Activated CD8-positive, alpha-beta memory T cell treated with anti-CD3 and anti-CD28 coated beads for 1 hour (primary cell): ENCODE data around the gene AGER.
A peak's percentile ranks its signal among the peaks of the same experiment; 100 is the strongest.
"Not testable (repeated sequence)": the region's sequence is repeated elsewhere in the genome, so short reads cannot be mapped to it uniquely, and the experiment has no call there.

ENCODE experiments used
- DNase-seq, 2 donors: peaks; one replicate each; pipeline ENCODE4 v3.0.0-alpha.2; 2020; ENCODE audit warnings: low read depth in 1 of 2; ENCODE audit errors: extremely low read depth in 1 of 2

The AGER gene

DNA sequence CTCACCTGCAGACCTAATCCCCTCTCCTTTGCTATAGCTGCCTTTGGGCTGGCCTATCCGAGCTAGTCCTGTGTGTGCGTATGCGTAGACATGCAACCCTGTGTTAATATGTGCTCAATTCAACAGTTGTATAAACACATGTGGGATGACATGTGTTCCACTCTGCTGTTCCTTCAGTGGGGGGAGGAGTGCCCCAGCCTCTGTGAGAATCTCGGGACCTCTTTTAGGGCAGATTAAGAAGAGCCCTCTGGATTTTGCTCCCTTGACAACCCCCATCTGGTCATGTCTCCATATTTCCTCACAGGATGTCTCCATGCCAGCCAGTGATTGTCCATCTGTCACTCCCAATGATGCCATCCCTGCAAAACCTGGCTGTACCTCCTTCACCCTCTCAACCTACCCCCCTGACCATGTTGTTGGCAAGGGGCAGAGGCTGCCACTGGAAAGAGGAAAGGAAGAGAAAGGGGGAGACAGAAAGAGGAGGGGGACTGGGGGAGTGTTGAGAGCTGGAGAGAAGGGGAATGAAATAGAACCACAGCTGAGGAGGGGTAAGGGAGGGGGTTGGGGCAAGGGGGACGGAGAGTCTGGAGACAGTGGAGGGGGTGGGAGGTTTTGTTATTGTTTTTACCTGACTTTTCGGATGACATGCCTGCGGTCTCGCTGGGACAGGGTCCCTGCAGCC is 32.7 kb downstream of the AGER start:
- no peak for DNase-seq

DNA sequence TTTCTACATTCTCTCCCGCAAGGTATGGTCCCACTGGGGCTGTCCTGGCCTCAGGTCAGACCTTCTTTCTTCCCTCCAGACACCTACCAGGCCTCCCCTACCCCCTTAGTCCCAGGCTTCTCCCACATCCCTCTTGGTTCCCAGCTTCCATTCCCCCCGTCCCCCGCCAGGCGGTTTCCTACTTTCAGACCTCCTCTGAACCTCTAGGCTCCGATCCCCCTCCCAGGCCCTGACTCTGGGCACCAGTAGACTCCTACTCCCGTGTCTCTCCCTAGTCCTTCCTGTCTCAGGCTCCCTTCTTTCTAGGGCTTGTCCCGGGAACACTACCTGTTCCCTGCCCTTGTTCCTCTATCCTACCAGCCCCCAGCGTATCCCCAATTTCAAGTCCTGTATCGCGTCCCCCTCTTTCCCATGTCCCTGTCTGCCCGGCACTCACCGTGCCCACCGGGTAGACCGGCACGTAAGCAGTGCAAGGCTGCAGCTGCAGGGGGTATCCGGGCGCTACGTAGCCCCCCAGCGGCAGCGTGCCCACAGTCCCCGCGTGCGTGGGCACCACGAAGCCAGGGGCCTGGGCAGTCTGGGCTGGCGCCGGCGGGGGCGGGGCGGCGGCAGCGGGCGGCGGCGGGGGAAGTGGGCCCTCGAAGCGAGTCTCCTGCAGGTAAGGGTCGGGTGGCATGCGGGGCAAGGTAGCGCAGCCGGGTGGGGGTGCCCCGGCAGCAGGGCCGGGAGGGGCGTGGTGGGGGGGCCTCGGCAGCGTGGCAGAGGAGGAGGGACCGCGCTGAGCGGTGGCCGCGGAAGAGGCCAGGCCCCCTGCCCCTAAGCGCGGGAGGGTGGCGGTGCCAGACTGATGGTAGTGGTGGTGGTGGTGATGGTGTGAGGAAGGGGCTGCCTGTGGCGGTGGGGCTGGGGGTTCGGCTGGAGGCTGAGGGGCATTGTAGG is 33.9 kb downstream of the AGER start:
- no peak for DNase-seq

DNA sequence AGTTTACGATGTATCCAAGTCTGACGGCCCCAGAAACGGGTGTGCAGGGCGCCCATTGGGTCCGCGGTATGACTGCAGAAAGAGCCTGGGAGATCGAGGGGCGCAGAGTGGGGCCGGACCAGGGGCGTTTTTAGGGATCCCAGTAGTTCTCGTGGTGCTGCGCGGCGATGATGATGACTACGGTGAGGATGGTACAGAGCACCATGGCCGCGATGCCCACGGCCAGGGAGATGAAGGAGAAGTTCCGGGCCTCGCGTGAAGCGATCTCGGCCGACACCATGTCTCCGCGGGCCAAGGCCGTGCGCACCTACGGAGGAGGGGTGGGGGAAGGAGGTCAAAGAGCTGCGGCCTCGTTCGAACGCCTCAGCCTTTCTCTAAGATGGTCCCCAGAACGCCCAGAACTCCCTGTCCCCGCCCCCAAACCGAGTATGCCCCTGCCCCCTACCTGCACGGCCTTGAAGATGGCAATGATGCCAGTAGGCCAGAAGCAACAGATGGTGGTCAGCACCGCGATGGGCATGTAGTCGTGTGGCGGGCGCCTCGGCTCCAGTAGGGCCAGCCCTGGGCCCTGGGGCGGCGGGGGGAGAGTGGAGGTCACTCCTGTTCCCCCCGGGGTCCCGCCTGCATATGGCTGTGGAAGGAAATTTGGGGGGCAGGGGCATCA is 34.8 kb downstream of the AGER start:
- no peak for DNase-seq

DNA sequence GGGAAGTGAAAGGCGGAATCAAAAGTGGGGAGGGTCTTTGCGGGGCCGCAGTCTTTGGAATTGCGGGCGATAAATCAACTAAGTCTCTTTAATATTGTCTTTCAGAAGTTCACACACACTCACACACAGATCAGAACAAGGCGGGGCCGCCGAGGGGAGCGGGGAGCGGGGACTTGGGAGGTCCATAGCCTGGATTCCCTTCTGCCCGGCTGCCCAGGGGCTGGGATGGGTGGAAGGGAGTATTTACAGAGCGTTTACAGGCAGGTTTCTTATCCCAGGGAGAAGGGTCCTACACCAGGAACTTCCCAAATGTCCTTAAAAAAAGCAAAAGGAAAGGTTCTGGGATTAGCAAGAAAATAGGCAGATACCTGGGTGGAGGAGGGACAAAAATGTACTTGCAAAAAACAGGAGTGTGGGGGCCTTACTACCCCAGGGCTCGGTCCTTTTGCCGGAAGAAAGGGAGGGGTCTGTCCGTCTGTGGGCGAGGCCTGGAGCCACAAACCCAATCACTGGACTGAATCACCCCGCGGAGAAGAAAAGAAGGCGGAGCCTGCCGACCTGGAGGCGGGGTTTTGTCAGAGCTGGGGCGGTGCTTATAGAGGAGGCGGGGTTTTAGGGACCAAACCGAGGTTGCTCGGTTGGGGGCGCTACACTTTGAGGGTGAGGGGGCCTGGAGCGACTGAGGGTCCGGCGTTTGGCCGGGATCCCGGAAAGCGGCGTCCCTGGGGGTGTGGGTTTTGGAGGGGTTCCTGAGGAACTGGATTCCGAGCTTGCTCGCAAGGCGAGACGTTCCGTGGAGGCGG is 35.6 kb downstream of the AGER start:
- DNase-seq: peak; percentile 25 to 45

DNA sequence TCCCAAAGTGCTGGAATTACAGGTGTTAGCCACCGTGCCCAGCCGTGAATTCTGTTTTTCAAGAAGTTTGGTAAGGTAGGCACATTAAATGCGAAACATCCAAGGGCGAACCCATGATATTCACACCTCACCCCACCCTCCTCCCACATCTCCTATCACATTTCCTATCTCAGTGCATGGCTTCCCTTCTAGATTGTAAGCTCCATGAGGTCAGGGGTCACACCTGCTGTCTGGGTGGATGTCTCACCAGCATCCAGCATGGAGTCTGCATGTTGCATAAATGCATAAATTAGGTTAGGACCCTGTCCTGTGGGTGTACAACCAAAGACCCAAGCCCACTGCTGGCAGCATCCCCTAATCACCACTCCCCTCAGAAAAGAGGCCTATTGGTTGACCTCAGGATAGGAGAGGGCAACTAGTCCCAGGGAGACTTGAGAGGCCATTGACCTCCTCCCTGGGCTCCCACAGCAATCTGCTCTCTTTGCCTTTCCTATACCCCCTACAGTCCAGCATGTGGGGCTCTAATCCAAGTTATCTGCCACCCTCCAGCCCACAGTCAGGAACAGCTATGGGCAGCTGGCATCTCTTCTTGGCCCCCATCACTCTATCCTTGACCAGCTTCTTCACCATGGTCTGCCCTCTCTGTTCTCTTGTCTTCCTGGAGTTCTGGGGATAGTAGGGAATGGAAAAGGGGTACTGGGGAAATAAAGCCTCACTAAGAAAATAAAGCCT is 36.5 kb downstream of the AGER start:
- no peak for DNase-seq

DNA sequence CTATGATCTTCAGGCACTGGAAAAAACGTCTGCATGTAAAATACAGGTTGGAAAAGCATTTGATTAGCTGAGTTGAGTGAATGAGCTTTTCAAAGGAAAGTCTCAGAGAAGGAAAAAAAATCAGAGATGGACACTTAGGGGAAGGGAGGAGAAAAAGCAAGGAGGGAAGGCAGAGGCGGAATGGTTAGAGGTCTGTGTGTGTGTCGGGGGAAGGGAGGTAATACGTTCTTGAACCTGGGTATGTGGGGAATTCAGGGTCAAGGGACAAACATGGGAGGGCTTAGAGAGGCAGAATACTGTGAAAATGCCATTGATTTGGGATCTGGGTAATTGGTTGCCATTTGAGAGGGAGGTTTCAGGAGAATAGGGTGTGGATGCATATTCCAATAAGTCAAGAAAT is 37.4 kb downstream of the AGER start:
- DNase-seq: no peak

DNA sequence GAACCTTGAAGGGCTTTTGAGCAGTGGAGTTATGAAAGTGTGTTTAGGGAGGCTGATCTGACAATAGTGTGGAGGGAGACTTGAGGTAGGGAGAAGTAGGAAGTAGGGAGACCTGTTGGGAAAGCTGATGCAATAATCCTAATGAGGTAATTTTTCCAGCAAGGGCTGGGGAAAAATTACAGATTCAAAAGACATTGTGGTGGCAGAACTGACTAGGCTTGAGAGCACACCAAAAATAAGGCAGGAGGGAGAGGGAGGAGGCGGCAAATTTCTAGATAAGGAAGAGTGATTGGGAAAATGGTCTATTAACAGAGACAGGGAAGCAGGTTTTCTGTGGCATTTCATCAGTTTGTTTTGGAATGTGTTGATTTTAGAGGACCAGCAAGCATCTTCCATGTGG is 37.8 kb downstream of the AGER start:
- DNase-seq: no peak

DNA sequence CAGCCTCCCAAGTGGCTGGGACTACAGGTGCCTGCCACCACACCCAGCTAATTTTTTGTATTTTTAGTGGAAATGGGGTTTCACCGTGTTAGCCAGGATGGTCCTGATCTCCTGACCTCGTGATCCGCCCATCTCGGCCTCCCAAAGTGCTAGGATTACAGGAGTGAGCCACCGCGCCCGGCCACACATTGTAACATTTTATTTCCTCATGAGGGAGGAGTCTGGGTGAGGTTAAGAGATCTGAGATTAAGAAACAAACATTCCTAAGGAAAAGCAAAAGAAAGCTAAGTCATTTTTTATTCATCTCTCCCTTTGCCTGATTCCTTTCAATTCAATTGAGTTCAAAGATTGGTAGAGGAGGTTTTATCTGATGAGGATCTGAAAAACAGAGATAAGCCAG is 39.8 kb downstream of the AGER start:
- not testable (repeated sequence) for DNase-seq

DNA sequence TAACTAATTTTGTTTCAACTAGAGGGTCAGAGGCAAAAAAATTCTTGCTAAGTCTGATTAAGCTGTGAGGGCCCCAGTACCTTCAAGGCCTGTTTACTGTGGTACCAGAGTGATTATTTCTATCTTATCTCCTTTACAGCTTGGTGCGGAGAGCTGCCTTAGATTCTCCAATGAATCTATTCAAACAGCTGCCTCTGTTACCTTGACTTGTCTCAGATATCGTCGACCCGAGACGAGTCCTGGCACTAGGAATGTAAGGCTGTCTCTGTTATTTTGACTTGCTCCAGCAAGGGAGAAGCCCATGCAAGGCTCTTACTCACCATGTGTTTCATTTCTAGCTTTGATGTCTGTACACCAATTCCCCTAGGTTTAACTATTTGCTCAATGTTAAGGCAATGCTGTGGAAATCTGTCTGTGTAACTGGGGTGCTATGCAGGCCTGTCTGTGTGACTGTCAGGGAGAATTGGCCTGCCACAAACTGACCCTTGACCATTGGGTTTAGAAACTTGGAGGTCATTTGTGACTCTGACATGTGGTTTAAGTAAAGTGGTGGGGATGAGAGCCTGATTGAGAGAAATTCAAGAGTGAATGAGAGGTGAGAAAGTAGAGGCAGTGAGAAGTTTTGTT is 43.5 kb downstream of the AGER start:
- DNase-seq: no peak

DNA sequence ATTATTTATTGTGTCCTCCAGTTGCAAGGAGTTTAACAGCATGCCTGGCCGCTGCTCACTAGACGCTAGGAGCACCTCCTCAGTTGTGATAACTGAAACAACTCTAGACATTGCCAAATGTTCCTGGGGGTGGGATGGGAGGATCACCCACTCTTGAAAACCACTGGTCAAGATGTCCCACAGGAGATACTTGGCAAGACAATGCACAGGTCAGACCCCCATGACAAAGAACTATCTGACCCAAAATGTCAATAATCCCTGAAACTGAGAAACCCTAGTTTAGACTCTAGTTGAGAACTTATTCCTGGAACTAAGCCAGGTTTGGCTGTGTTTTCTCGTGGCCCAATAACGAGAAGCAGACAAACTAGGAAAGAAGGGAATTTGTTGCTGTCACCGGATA is 44.5 kb downstream of the AGER start:
- no peak for DNase-seq

DNA sequence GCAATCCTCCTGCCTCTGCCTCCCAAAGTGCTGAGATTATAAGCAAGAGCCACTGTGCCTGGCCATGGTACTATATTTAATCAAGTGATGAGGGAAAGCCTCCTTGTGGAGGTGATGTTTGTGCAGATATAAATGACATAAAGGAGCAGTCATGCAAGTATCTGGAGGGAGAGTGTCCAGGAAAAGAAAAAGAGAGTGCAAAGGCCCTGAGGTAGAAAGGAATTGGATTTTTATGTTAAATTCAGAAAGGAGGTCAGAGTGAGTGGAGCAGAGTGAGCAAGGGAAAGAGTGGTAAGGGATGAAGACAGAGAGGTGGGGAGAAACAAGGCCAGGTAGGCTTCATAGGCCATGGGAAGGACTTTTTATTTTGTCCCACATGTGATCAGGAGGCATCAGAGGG is 46.6 kb downstream of the AGER start:
- no peak for DNase-seq

DNA sequence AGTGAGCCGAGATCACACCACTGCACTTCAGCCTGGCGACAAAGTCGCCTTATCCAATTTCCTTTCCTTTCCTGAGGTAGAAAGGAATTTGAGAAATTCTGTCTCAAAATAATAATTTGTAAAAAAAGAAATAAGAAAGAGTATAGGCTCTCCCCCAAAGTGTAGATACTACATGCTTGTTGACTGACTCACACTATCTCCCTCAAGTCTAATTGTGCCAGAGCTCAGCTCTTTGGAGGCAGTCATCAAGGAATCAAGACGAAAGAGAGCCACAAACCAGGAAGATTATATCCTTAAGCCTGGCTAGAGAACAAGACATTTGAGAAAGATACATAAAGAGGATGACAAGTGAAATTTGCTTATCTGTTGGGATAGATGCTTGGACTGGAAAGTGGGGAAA is 50.3 kb downstream of the AGER start:
- no peak for DNase-seq

DNA sequence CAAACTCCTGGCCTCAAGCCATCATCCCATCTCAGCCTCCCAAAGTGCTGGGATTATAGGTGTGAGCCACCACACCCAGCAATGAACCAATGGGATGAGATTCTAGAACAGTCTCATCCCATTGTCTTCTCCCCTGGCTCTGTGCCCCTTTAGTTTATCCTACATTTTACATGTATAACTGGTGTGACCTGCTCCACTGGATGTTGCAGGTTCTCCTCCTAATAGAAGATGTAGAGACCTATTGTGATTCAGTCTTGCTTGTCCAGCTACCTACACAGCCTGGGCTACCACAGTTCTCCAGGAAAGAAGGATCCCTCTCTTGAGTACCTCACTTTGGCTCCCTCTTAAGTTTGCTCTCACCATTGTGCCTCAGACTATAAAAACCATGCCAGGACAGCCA is 51.9 kb downstream of the AGER start:
- DNase-seq: no peak

DNA sequence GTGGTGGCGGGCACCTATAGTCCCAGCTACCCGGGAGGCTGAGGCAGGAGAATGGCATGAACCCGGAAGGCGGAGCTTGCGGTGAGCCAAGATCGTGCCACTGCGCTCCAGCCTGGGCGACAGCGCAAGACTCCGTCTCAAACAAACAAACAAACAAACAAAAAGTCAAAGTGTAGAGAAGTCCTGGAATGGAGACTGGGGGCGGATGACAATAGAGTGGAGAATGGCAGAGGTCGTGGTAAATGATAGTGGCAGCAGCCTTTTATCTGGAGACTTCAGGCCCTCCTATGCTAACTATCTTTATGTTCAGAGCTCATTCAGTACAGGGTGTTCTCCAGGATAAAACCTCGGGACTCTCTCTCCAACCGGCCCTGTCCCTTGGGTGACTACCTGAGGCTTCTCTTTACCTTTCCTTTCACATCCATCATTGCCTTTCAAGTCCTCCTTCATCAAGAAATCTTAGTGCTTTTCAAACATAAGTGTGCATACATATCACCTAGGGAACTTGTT is 52.6 kb downstream of the AGER start:
- DNase-seq: no peak
